ENCODE measurements around the gene MYLK4. TPM values are rescaled to one million over a fixed set of nuclear protein-coding genes. Genes with fewer than 3 reads are reported as not detected.

The MYLK4 gene
- total RNA-seq, 1 experiment from 2014 or later: 0.85 TPM

DNA sequence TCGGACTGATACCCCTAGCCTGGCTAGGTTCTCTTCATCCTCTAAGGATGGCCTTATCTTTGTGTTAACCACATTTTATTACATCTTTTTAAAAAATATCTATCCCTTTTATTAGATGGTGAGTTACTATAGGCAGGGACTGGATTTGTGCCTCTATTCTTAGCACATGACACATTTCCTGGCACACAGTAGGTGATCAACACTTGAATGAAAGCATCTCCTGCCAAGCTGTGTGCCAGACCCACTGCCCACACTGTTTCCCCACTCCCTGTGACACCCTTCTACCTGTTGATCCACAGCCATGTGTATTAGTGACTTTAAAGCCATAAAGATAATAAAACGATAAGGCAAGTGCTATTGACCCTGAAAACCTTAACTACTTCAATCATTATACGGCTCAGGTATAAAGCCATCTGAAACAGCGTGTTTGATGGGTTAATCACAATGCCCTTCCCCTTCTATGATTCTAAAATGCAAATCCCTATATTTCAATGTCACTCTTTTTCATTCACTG lies 73.6 kb downstream of the MYLK4 start:
- DNase-seq (ENCODE audit: low read depth, low spot score): no peak
- H3K27me3 ChIP-seq (ENCODE audit: control insufficient read depth, insufficient read depth, low read length): no peaks in the 10 kb centered on the region
- ChIA-PET CTCF (no interaction called here), POLR2A (no interaction called here)
- no peak for ATAC-seq
- H3K4me1 ChIP-seq (ENCODE audit: control insufficient read depth, insufficient read depth, low read length): no peaks in the 10 kb centered on the region
- H3K9me3 ChIP-seq (ENCODE audit: control insufficient read depth, insufficient read depth, low read depth, low read length): no peaks in the 10 kb centered on the region
- no peak overlapping the region for H3K4me3 ChIP-seq (ENCODE audit: low read depth in 2 of 2, low read length in 2 of 2)
- in situ Hi-C loops (cut with HindIII; ENCODE audit: low pct_unique_long_range_greater_than_20kb, low sequenced_read_pairs) (no loop called here), intact Hi-C loops (cut with micrococcal nuclease; ENCODE audit: unreplicated experiment) (no loop called here)
- TF ChIP-seq SIN3A (IDR thresholded peaks at IDR 0.05; ENCODE audit: borderline replicate concordance, insufficient read depth, low read depth, low read length) (no peak), TCF7L2 (IDR thresholded peaks at IDR 0.05; ENCODE audit: low read depth, low read length) (no peak), POLR2AphosphoS5 (IDR thresholded peaks at IDR 0.05; ENCODE audit: low read depth, low read length) (no peak)
- TF ChIP-seq, protein P1, sequence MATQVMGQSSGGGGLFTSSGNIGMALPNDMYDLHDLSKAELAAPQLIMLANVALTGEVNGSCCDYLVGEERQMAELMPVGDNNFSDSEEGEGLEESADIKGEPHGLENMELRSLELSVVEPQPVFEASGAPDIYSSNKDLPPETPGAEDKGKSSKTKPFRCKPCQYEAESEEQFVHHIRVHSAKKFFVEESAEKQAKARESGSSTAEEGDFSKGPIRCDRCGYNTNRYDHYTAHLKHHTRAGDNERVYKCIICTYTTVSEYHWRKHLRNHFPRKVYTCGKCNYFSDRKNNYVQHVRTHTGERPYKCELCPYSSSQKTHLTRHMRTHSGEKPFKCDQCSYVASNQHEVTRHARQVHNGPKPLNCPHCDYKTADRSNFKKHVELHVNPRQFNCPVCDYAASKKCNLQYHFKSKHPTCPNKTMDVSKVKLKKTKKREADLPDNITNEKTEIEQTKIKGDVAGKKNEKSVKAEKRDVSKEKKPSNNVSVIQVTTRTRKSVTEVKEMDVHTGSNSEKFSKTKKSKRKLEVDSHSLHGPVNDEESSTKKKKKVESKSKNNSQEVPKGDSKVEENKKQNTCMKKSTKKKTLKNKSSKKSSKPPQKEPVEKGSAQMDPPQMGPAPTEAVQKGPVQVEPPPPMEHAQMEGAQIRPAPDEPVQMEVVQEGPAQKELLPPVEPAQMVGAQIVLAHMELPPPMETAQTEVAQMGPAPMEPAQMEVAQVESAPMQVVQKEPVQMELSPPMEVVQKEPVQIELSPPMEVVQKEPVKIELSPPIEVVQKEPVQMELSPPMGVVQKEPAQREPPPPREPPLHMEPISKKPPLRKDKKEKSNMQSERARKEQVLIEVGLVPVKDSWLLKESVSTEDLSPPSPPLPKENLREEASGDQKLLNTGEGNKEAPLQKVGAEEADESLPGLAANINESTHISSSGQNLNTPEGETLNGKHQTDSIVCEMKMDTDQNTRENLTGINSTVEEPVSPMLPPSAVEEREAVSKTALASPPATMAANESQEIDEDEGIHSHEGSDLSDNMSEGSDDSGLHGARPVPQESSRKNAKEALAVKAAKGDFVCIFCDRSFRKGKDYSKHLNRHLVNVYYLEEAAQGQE (IDR thresholded peaks at IDR 0.05; ENCODE audit: insufficient read depth in 1 of 2, low read depth in 2 of 2, low read length in 1 of 2): no peak
- TF ChIP-seq, protein P2, sequence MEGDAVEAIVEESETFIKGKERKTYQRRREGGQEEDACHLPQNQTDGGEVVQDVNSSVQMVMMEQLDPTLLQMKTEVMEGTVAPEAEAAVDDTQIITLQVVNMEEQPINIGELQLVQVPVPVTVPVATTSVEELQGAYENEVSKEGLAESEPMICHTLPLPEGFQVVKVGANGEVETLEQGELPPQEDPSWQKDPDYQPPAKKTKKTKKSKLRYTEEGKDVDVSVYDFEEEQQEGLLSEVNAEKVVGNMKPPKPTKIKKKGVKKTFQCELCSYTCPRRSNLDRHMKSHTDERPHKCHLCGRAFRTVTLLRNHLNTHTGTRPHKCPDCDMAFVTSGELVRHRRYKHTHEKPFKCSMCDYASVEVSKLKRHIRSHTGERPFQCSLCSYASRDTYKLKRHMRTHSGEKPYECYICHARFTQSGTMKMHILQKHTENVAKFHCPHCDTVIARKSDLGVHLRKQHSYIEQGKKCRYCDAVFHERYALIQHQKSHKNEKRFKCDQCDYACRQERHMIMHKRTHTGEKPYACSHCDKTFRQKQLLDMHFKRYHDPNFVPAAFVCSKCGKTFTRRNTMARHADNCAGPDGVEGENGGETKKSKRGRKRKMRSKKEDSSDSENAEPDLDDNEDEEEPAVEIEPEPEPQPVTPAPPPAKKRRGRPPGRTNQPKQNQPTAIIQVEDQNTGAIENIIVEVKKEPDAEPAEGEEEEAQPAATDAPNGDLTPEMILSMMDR (IDR thresholded peaks at IDR 0.05): no peak
- no peaks in the 10 kb centered on the region for H3K36me3 ChIP-seq (ENCODE audit: control insufficient read depth, insufficient read depth, low read length)
- no peak overlapping the region for H3K27ac ChIP-seq (ENCODE audit: low read length)
- BruUV-seq (replicated peaks): no TSS peak

DNA sequence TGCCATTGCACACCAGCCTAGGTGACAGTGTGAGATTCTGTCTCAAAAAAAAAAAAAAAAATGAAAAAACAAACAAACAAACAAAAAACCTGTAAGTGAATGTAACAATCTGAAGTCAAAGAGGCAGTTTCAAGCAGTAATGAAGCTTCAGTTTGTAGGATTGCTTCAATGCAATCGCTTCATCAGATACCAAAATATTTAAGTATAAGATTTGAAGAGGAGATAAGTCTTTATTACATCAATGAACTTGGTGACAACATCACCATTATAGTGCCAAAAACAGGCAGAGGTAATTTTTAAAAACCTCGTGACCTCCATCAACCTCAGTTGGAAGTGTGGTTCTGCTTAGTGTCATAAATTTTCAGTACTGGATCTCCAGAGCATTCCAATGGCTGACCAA lies 74.7 kb downstream of the MYLK4 start:
- H3K27me3 ChIP-seq (ENCODE audit: control insufficient read depth, insufficient read depth, low read length): no peaks in the 10 kb centered on the region
- DNase-seq (ENCODE audit: low read depth, low spot score) (no peak), ATAC-seq (no peak)
- CTCF ChIA-PET: no interaction called here
- no peaks in the 10 kb centered on the region for H3K9me3 ChIP-seq (ENCODE audit: control insufficient read depth, insufficient read depth, low read depth, low read length)
- no peaks in the 10 kb centered on the region for H3K36me3 ChIP-seq (ENCODE audit: control insufficient read depth, insufficient read depth, low read length)
- H3K4me1 ChIP-seq (ENCODE audit: control insufficient read depth, insufficient read depth, low read length): no peaks in the 10 kb centered on the region
- intact Hi-C loops (cut with micrococcal nuclease; ENCODE audit: unreplicated experiment): no loop called here
- in situ Hi-C loops (cut with HindIII; ENCODE audit: low pct_unique_long_range_greater_than_20kb, low sequenced_read_pairs): no loop called here
- POLR2A ChIA-PET: no interaction called here
- H3K27ac ChIP-seq (ENCODE audit: low read length): no peak overlapping the region
- no peak for TF ChIP-seq POLR2AphosphoS5 (IDR thresholded peaks at IDR 0.05; ENCODE audit: low read depth, low read length)
- TF ChIP-seq, protein P1 (IDR thresholded peaks at IDR 0.05; ENCODE audit: insufficient read depth in 1 of 2, low read depth in 2 of 2, low read length in 1 of 2): no peak
- no peak for TF ChIP-seq SIN3A (IDR thresholded peaks at IDR 0.05; ENCODE audit: borderline replicate concordance, insufficient read depth, low read depth, low read length)
- TF ChIP-seq, protein P2 (IDR thresholded peaks at IDR 0.05): no peak
- no peak for TF ChIP-seq TCF7L2 (IDR thresholded peaks at IDR 0.05; ENCODE audit: low read depth, low read length)
- BruUV-seq (replicated peaks): no TSS peak
- H3K4me3 ChIP-seq (ENCODE audit: low read depth in 2 of 2, low read length in 2 of 2): no peak overlapping the region

Measured in Panc1 (cell line).